ENCODE data around the gene KLHDC8A. TPM values are rescaled to one million over a fixed set of nuclear protein-coding genes. Genes with fewer than 3 reads are reported as not detected.

KLHDC8A gene
- total RNA-seq, 1 donor from 2014 or later, result not detected

- TF ChIP-seq CTCF (IDR thresholded peaks at IDR 0.05), result no peak
- Mint-ChIP-seq H3K27ac (ENCODE audit: unreplicated experiment) (no peak overlapping the region), H3K27me3 (ENCODE audit: unreplicated experiment) (peaks cover 35% of the 10 kb centered on the region), H3K36me3 (ENCODE audit: unreplicated experiment) (no peaks in the 10 kb centered on the region), H3K4me3 (ENCODE audit: unreplicated experiment) (no peak overlapping the region), H3K9me3 (ENCODE audit: unreplicated experiment) (no peaks in the 10 kb centered on the region), H3K4me1 (ENCODE audit: unreplicated experiment) (peaks cover 5% of the 10 kb centered on the region)
- DNase-seq (ENCODE audit: extremely low spot score, unreplicated experiment), result no peak
Observed at GRCh38 chr1:205350691-205351141, 6.0 kb downstream of the KLHDC8A start.

GRCh38 chr1:205350124-205350523, 6.6 kb downstream of the KLHDC8A start:
- H3K4me1 Mint-ChIP-seq (ENCODE audit: unreplicated experiment), result peaks cover 5% of the 10 kb centered on the region
- H3K9me3 Mint-ChIP-seq (ENCODE audit: unreplicated experiment), result no peaks in the 10 kb centered on the region
- no peak overlapping the region for H3K4me3 Mint-ChIP-seq (ENCODE audit: unreplicated experiment)
- no peak for TF ChIP-seq CTCF (IDR thresholded peaks at IDR 0.05)
- no peak for DNase-seq (ENCODE audit: extremely low spot score, unreplicated experiment)
- no peaks in the 10 kb centered on the region for H3K36me3 Mint-ChIP-seq (ENCODE audit: unreplicated experiment)
- H3K27ac Mint-ChIP-seq (ENCODE audit: unreplicated experiment), result no peak overlapping the region
- peaks cover 41% of the 10 kb centered on the region for H3K27me3 Mint-ChIP-seq (ENCODE audit: unreplicated experiment)

GRCh38 chr1:205348554-205349487, 7.9 kb downstream of the KLHDC8A start:
- Mint-ChIP-seq H3K27ac (ENCODE audit: unreplicated experiment) (no peak overlapping the region), H3K36me3 (ENCODE audit: unreplicated experiment) (no peaks in the 10 kb centered on the region), H3K9me3 (ENCODE audit: unreplicated experiment) (no peaks in the 10 kb centered on the region), H3K4me1 (ENCODE audit: unreplicated experiment) (peaks cover 12% of the 10 kb centered on the region), H3K4me3 (ENCODE audit: unreplicated experiment) (no peak overlapping the region), H3K27me3 (ENCODE audit: unreplicated experiment) (peaks cover 47% of the 10 kb centered on the region)
- DNase-seq (ENCODE audit: extremely low spot score, unreplicated experiment), result no peak
- TF ChIP-seq CTCF (IDR thresholded peaks at IDR 0.05), result no peak

GRCh38 chr1:205346956-205347574, 9.7 kb downstream of the KLHDC8A start:
- Mint-ChIP-seq H3K27me3 (ENCODE audit: unreplicated experiment) (peaks cover 52% of the 10 kb centered on the region), H3K36me3 (ENCODE audit: unreplicated experiment) (no peaks in the 10 kb centered on the region), H3K4me3 (ENCODE audit: unreplicated experiment) (no peak overlapping the region), H3K27ac (ENCODE audit: unreplicated experiment) (no peak overlapping the region), H3K9me3 (ENCODE audit: unreplicated experiment) (no peaks in the 10 kb centered on the region), H3K4me1 (ENCODE audit: unreplicated experiment) (peaks cover 8% of the 10 kb centered on the region)
- no peak for DNase-seq (ENCODE audit: extremely low spot score, unreplicated experiment)
- no peak for TF ChIP-seq CTCF (IDR thresholded peaks at IDR 0.05)

GRCh38 chr1:205345761-205346160, 11.0 kb downstream of the KLHDC8A start:
- no peak for TF ChIP-seq CTCF (IDR thresholded peaks at IDR 0.05)
- no peaks in the 10 kb centered on the region for H3K36me3 Mint-ChIP-seq (ENCODE audit: unreplicated experiment)
- H3K27me3 Mint-ChIP-seq (ENCODE audit: unreplicated experiment), result peaks cover 52% of the 10 kb centered on the region
- H3K9me3 Mint-ChIP-seq (ENCODE audit: unreplicated experiment), result no peaks in the 10 kb centered on the region
- H3K4me3 Mint-ChIP-seq (ENCODE audit: unreplicated experiment), result no peak overlapping the region
- no peak overlapping the region for H3K27ac Mint-ChIP-seq (ENCODE audit: unreplicated experiment)
- DNase-seq (ENCODE audit: extremely low spot score, unreplicated experiment), result no peak
- H3K4me1 Mint-ChIP-seq (ENCODE audit: unreplicated experiment), result peaks cover 8% of the 10 kb centered on the region

All from osteocyte (in vitro differentiated cells).